NCI-H69 (cell line): ENCODE measurements around the gene TAS2R31.
"Not testable (repeated sequence)": the region's sequence is repeated elsewhere in the genome, so short reads cannot be mapped to it uniquely, and the experiment has no call there.

Experiments used
- DNase-seq: peaks from one replicate; lab custom pipeline; 2025; lab: John Stamatoyannopoulos, UW

The TAS2R31 gene

GRCh38 chr12:11031307-11031706 lies at the start of gene TAS2R31:
TSS of gene TAS2R31 (minus strand) at chr12:11031407. CDS start at chr12:11031335, 72 bp downstream.
- DNase-seq: no peak

- DNase-seq: no peak
These were observed 47.0 kb upstream of the TAS2R31 start for GRCh38 chr12:11078246-11078645.

- DNase-seq: no peak
These were observed 44.4 kb upstream of the TAS2R31 start for GRCh38 chr12:11075642-11076041.

GRCh38 chr12:11071414-11071813 lies 40.2 kb upstream of the TAS2R31 start:
- DNase-seq: peak; percentile 43

GRCh38 chr12:11070999-11071398 lies 39.8 kb upstream of the TAS2R31 start:
- peak; percentile 59 for DNase-seq

GRCh38 chr12:11069854-11070365 lies 38.7 kb upstream of the TAS2R31 start:
- no peak for DNase-seq

GRCh38 chr12:11067514-11067913 lies 36.3 kb upstream of the TAS2R31 start:
- peak; percentile 7 for DNase-seq

GRCh38 chr12:11062194-11062593 lies 31.0 kb upstream of the TAS2R31 start, which contains the start of gene TAS2R46:
TSS of gene TAS2R46 (minus strand) at chr12:11062294. CDS start at chr12:11062294, 0 bp downstream.
- DNase-seq: not testable (repeated sequence)

- no peak for DNase-seq
These were observed 28.6 kb upstream of the TAS2R31 start for GRCh38 chr12:11059784-11060183.

- no peak for DNase-seq
These were observed 27.8 kb upstream of the TAS2R31 start for GRCh38 chr12:11059041-11059440.

- no peak for DNase-seq
These were observed 24.1 kb upstream of the TAS2R31 start for GRCh38 chr12:11055306-11055705.

GRCh38 chr12:11049806-11050531 lies 18.8 kb upstream of the TAS2R31 start:
- DNase-seq: not testable (repeated sequence)

GRCh38 chr12:11041366-11041765 lies 10.2 kb upstream of the TAS2R31 start:
- DNase-seq: not testable (repeated sequence)

- no peak for DNase-seq
These were observed 9.0 kb upstream of the TAS2R31 start for GRCh38 chr12:11040162-11040561.

- DNase-seq: no peak
These were observed 8.0 kb upstream of the TAS2R31 start for GRCh38 chr12:11039171-11039570.

- DNase-seq: not testable (repeated sequence)
These were observed 2.8 kb upstream of the TAS2R31 start for GRCh38 chr12:11033959-11034358.

- no peak for DNase-seq
These were observed 5.1 kb downstream of the TAS2R31 start for GRCh38 chr12:11026118-11026517.

- DNase-seq: peak; percentile 20
These were observed 7.8 kb downstream of the TAS2R31 start for GRCh38 chr12:11023387-11023786.

- DNase-seq: no peak
These were observed 8.7 kb downstream of the TAS2R31 start, which contains the start of gene TAS2R19 for GRCh38 chr12:11022520-11022919. TSS of gene TAS2R19 (minus strand) at chr12:11022620. CDS start at chr12:11022571, 49 bp downstream.

GRCh38 chr12:11016937-11017336 lies 14.3 kb downstream of the TAS2R31 start:
- DNase-seq: no peak

GRCh38 chr12:11015775-11016430 lies 15.3 kb downstream of the TAS2R31 start:
- peak; percentile 12 for DNase-seq

- no peak for DNase-seq
These were observed 17.0 kb downstream of the TAS2R31 start for GRCh38 chr12:11014234-11014633.

GRCh38 chr12:11007608-11008007 lies 23.6 kb downstream of the TAS2R31 start:
- DNase-seq: no peak
